Measurements from ENCODE around the gene FIBCD1.

The FIBCD1 gene

GRCh38 chr9:130946766-130947617 lies 7.9 kb upstream of the FIBCD1 start:
- H3K4me3 ChIP-seq (ENCODE audit: low read depth, low read length) = no peak overlapping the region
- TF ChIP-seq, protein P1, sequence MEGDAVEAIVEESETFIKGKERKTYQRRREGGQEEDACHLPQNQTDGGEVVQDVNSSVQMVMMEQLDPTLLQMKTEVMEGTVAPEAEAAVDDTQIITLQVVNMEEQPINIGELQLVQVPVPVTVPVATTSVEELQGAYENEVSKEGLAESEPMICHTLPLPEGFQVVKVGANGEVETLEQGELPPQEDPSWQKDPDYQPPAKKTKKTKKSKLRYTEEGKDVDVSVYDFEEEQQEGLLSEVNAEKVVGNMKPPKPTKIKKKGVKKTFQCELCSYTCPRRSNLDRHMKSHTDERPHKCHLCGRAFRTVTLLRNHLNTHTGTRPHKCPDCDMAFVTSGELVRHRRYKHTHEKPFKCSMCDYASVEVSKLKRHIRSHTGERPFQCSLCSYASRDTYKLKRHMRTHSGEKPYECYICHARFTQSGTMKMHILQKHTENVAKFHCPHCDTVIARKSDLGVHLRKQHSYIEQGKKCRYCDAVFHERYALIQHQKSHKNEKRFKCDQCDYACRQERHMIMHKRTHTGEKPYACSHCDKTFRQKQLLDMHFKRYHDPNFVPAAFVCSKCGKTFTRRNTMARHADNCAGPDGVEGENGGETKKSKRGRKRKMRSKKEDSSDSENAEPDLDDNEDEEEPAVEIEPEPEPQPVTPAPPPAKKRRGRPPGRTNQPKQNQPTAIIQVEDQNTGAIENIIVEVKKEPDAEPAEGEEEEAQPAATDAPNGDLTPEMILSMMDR (IDR thresholded peaks at IDR 0.05; ENCODE audit: borderline replicate concordance, insufficient read depth, low read depth, low read length) = no peak

- TF ChIP-seq, protein P1 (IDR thresholded peaks at IDR 0.05; ENCODE audit: borderline replicate concordance, insufficient read depth, low read depth, low read length) = no peak
- H3K4me3 ChIP-seq (ENCODE audit: low read depth, low read length) = no peak overlapping the region
Observed at GRCh38 chr9:130945173-130945572, 6.1 kb upstream of the FIBCD1 start.

- TF ChIP-seq, protein P1 (IDR thresholded peaks at IDR 0.05; ENCODE audit: borderline replicate concordance, insufficient read depth, low read depth, low read length) = no peak
Observed at GRCh38 chr9:130944510-130945058, 5.5 kb upstream of the FIBCD1 start.

DNA sequence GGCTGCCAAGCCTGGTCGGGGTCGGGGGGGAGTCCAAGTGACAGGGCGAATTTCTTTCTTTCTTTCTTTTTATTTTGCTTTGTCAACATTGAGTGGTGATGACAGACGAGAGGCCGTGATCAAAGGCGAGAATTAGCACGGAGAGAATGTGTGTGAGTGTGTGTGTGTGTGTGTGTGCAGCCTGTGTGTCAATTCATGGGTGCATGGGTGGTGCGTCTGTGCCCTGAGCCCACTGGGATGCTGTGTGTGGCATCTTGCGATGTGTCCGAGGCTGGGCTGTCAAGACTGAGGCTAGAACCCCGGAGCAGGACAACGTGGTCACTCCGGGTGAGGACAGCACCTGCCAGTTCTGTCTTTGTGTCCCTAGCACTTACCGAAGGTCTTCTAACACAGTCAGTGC lies 4.7 kb upstream of the FIBCD1 start:
- TF ChIP-seq, protein P1 (IDR thresholded peaks at IDR 0.05; ENCODE audit: borderline replicate concordance, insufficient read depth, low read depth, low read length) = no peak

More at GRCh38 chr9:130944510-130945058, 5.5 kb upstream of the FIBCD1 start:
- no peak overlapping the region for H3K4me3 ChIP-seq (ENCODE audit: low read depth, low read length)

GRCh38 chr9:130943221-130943620 lies 4.2 kb upstream of the FIBCD1 start:
- TF ChIP-seq, protein P1 (IDR thresholded peaks at IDR 0.05; ENCODE audit: borderline replicate concordance, insufficient read depth, low read depth, low read length) = no peak
- H3K4me3 ChIP-seq (ENCODE audit: low read depth, low read length) = no peak overlapping the region

More for the DNA sequence above, 4.7 kb upstream of the FIBCD1 start:
- H3K4me3 ChIP-seq (ENCODE audit: low read depth, low read length) = no peak overlapping the region

DNA sequence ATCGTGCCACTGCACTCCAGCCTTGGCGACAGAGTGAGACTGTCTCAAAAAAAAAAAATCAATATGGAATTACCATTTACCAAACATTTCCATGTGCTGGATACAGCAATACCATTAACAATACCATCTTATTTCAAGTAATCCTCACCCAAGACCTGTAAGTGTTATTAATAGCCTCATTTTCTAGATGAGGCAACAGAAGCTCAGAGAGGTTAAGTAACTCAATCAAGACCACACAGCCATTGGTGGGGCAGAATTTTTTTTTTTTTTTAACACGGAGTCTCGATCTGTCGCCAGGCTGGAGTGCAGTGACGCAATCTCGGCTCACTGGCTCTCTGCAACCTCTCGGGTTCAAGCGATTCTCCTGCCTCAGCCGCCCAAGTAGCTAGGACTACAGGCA lies 3.6 kb upstream of the FIBCD1 start:
- no peak overlapping the region for H3K4me3 ChIP-seq (ENCODE audit: low read depth, low read length)
- TF ChIP-seq, protein P1 (IDR thresholded peaks at IDR 0.05; ENCODE audit: borderline replicate concordance, insufficient read depth, low read depth, low read length) = no peak

DNA sequence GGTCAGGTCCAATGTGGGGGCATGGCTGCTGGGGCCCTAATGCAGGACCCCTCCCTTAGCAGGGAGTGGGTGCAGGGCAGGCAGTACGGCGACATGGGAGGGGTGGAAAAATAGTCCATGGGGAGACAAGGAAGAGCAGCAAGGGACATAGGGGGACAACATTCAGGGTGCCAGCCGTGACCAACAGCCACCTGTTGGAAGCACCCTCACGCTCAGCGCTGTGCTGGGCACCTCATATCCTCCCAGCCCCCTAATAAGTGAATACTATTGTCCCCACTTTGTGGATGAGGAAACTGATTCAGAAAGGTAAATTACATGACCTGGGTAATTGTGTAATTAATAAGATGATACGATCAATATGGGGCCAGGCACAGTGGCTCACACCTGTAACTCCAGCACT lies 3.0 kb upstream of the FIBCD1 start:
- H3K4me3 ChIP-seq (ENCODE audit: low read depth, low read length) = no peak overlapping the region
- TF ChIP-seq, protein P1 (IDR thresholded peaks at IDR 0.05; ENCODE audit: borderline replicate concordance, insufficient read depth, low read depth, low read length) = no peak
